Upper lobe of left lung (tissue), 6 donors: ENCODE measurements around the gene ADGRF4. TPM values are rescaled to one million over a fixed set of nuclear protein-coding genes. Genes with fewer than 3 reads are reported as not detected.

ENCODE experiments used
- ATAC-seq, 2 donors: fragments of 200-7000 bp; cut with Tn5 transposase; one replicate each; pipeline ENCODE4 v1.9.1; 2022; ENCODE audit warnings: mild to moderate bottlenecking in 2 of 2, moderate library complexity in 2 of 2; ENCODE audit not compliant: low FRiP score in 2 of 2
- DNase-seq, 2 donors: peaks; one replicate each; pipeline ENCODE4 v3.0.0-alpha.2; 2019 to 2020
- H3K27ac ChIP-seq, 4 donors: fragments of 200-600 bp; sonication (generic); one replicate each; pipeline ENCODE4 v1.5.1; 2016 to 2019
- H3K27me3 ChIP-seq, 4 donors: fragments of 200-600 bp; sonication (generic); one replicate each; pipeline ENCODE4 v1.5.1; 2017 to 2019
- H3K36me3 ChIP-seq, 4 donors: fragments of 200-600 bp; sonication (generic); one replicate each; pipeline ENCODE4 v1.5.1; 2016 to 2019
- H3K4me1 ChIP-seq, 4 donors: fragments of 200-600 bp; sonication (generic); one replicate each; pipeline ENCODE4 v1.5.1; 2018 to 2019
- H3K4me3 ChIP-seq, 4 donors: fragments of 200-600 bp; sonication (generic); one replicate each; pipeline ENCODE4 v1.5.1; 2017 to 2019; ENCODE audit warnings: mild to moderate bottlenecking in 2 of 4, moderate library complexity in 1 of 4
- H3K9me3 ChIP-seq, 4 donors: fragments of 200-600 bp; sonication (generic); one replicate each; pipeline ENCODE4 v1.5.1; 2018 to 2019
- CTCF ChIP-seq, 6 experiments: fragments of 450-650 bp in 4 of 6; fragments of 200-600 bp in 2 of 6; sonication (generic) in 2 of 6; IDR thresholded peaks; one replicate each; pipeline ENCODE4 v1.5.1; 2016 to 2019; ENCODE audit warnings: antibody characterized with exemption in 6 of 6
- EP300 ChIP-seq, 4 donors: sonication (generic); formaldehyde crosslinking; IDR thresholded peaks; one replicate each; pipeline ENCODE4 v1.5.1; 2017; ENCODE audit warnings: antibody characterized with exemption in 4 of 4, control low read depth in 2 of 4
- POLR2A ChIP-seq, 4 donors: fragments of 450-650 bp; IDR thresholded peaks; one replicate each; pipeline ENCODE4 v1.5.1; 2016 to 2017; ENCODE audit warnings: antibody characterized with exemption in 4 of 4, mild to moderate bottlenecking in 2 of 4
- POLR2AphosphoS5 ChIP-seq, 2 donors: sonication (generic); formaldehyde crosslinking; IDR thresholded peaks; one replicate each; pipeline ENCODE4 v1.5.1; 2017; ENCODE audit warnings: antibody characterized with exemption in 2 of 2
- WGBS, 2 donors: methylation state at CpG; one replicate each; pipeline ENCODE4 v1.1.5; 2017 to 2018; 5-methylcytosine and 5-hydroxymethylcytosine counted together
- total RNA-seq, 6 donors: library from RNA; depleted of rRNA in 4 of 6; stranded (reverse); fragments of >200 nt in 4 of 6; gene quantifications; one replicate each; pipeline versions ENCODE4 v1.1.0 to v1.2.1, GENCODE V29; 2016 to 2021
- donor health status: DM: no; HTN: no; CAD: no; lungs with moderate emphysema.
- donor health status: DM: no; HTN: yes; CAD: no; lungs with severe emphysema.

The ADGRF4 gene
- total RNA-seq, 6 donors from 2014 or later = 0.15 to 0.20 (median 0.18) TPM; not detected in 2

- DNase-seq (no peak), ATAC-seq (no peak)
- WGBS, 2 donors = 84 to 87% methylated on average over 3 of the region's 3 CpGs
- H3K4me1 ChIP-seq = no peaks in the 10 kb centered on the region
- TF ChIP-seq POLR2A (IDR thresholded peaks at IDR 0.05) (no peak), EP300 (IDR thresholded peaks at IDR 0.05) (no peak), POLR2AphosphoS5 (IDR thresholded peaks at IDR 0.05) (no peak), CTCF (IDR thresholded peaks at IDR 0.05) (no peak)
- H3K27me3 ChIP-seq = no peaks in the 10 kb centered on the region
- H3K4me3 ChIP-seq = no peak overlapping the region
- H3K36me3 ChIP-seq = no peaks in the 10 kb centered on the region
- H3K9me3 ChIP-seq = no peaks in the 10 kb centered on the region
- no peak overlapping the region for H3K27ac ChIP-seq
Measured at GRCh38 chr6:47674673-47675072, 23.7 kb upstream of the ADGRF4 start.

GRCh38 chr6:47677381-47678100 lies 20.8 kb upstream of the ADGRF4 start:
- H3K4me3 ChIP-seq = no peak overlapping the region
- TF ChIP-seq POLR2A (IDR thresholded peaks at IDR 0.05) (no peak), EP300 (IDR thresholded peaks at IDR 0.05) (no peak), CTCF (IDR thresholded peaks at IDR 0.05) (no peak), POLR2AphosphoS5 (IDR thresholded peaks at IDR 0.05) (no peak)

GRCh38 chr6:47678739-47679138 lies 19.6 kb upstream of the ADGRF4 start:
- no peak for ATAC-seq
- Histone ChIP-seq H3K27ac (no peak overlapping the region), H3K27me3 (no peaks in the 10 kb centered on the region), H3K4me3 (no peak overlapping the region), H3K36me3 (no peaks in the 10 kb centered on the region), H3K9me3 (no peaks in the 10 kb centered on the region), H3K4me1 (no peaks in the 10 kb centered on the region)
- DNase-seq = no peak
- 100% methylated on average over 1 of the region's 1 CpG for WGBS, 2 donors
- TF ChIP-seq CTCF (IDR thresholded peaks at IDR 0.05) (no peak), POLR2AphosphoS5 (IDR thresholded peaks at IDR 0.05) (no peak), EP300 (IDR thresholded peaks at IDR 0.05) (no peak), POLR2A (IDR thresholded peaks at IDR 0.05) (no peak)

More at GRCh38 chr6:47677381-47678100, 20.8 kb upstream of the ADGRF4 start:
- Histone ChIP-seq H3K9me3 (no peaks in the 10 kb centered on the region), H3K27ac (no peak overlapping the region), H3K27me3 (no peaks in the 10 kb centered on the region), H3K4me1 (no peaks in the 10 kb centered on the region), H3K36me3 (no peaks in the 10 kb centered on the region)
- no peak for ATAC-seq
- DNase-seq = no peak
- whole genome bisulfite sequencing, 2 donors = 71 to 76% methylated on average over 4 of the region's 4 CpGs

- no peaks in the 10 kb centered on the region for H3K27me3 ChIP-seq
- TF ChIP-seq EP300 (IDR thresholded peaks at IDR 0.05) = no peak
- TF ChIP-seq POLR2AphosphoS5 (IDR thresholded peaks at IDR 0.05) = no peak
- no peak for TF ChIP-seq POLR2A (IDR thresholded peaks at IDR 0.05)
- TF ChIP-seq CTCF (IDR thresholded peaks at IDR 0.05) = no peak
- WGBS, 2 donors = 76 to 84% methylated on average over 4 of the region's 4 CpGs
- H3K9me3 ChIP-seq = no peaks in the 10 kb centered on the region
- H3K4me3 ChIP-seq = no peak overlapping the region
- H3K36me3 ChIP-seq = no peaks in the 10 kb centered on the region
- no peak overlapping the region for H3K27ac ChIP-seq
- no peaks in the 10 kb centered on the region for H3K4me1 ChIP-seq
- DNase-seq (no peak), ATAC-seq (no peak)
Measured at GRCh38 chr6:47679322-47679906, 19.0 kb upstream of the ADGRF4 start.
